Osteocyte (in vitro differentiated cells): Measurements from ENCODE around the gene HLA-DQB1. TPM values are rescaled to one million over a fixed set of nuclear protein-coding genes. Genes with fewer than 3 reads are reported as not detected.

Source experiments
- DNase-seq: peaks from one replicate; pipeline ENCODE4 v3.0.0; 2021; ENCODE audit warnings: mixed read lengths; ENCODE audit not compliant: unreplicated experiment; ENCODE audit errors: extremely low spot score
- H3K27ac Mint-ChIP-seq: one replicate; pipeline ENCODE4 v1.8.0; 2021; ENCODE audit warnings: mild to moderate bottlenecking, mixed read lengths; ENCODE audit not compliant: unreplicated experiment
- H3K27me3 Mint-ChIP-seq: one replicate; pipeline ENCODE4 v1.8.0; 2021; ENCODE audit warnings: mixed read lengths; ENCODE audit not compliant: unreplicated experiment
- H3K36me3 Mint-ChIP-seq: one replicate; pipeline ENCODE4 v1.8.0; 2021; ENCODE audit warnings: mixed read lengths; ENCODE audit not compliant: unreplicated experiment
- H3K4me1 Mint-ChIP-seq: one replicate; pipeline ENCODE4 v1.8.0; 2021; ENCODE audit warnings: mixed read lengths; ENCODE audit not compliant: unreplicated experiment
- H3K4me3 Mint-ChIP-seq: one replicate; pipeline ENCODE4 v1.8.0; 2021; ENCODE audit warnings: mild to moderate bottlenecking, moderate library complexity, mixed read lengths; ENCODE audit not compliant: unreplicated experiment
- H3K9me3 Mint-ChIP-seq: one replicate; pipeline ENCODE4 v1.8.0; 2021; ENCODE audit warnings: mixed read lengths; ENCODE audit not compliant: unreplicated experiment
- total RNA-seq: library from RNA; stranded (reverse); gene quantifications from 2 replicates; pipeline ENCODE4 v1.2.1, GENCODE V29; 2021
- TF ChIP-seq, protein P1 (sequence below): fragments of 200-600 bp; sonication (generic); IDR thresholded peaks from 2 replicates; pipeline ENCODE4 v1.5.0; 2021; ENCODE audit warnings: antibody characterized with exemption, mild to moderate bottlenecking, moderate library complexity

Gene HLA-DQB1
- total RNA-seq, 1 donor from 2014 or later = not detected

DNA sequence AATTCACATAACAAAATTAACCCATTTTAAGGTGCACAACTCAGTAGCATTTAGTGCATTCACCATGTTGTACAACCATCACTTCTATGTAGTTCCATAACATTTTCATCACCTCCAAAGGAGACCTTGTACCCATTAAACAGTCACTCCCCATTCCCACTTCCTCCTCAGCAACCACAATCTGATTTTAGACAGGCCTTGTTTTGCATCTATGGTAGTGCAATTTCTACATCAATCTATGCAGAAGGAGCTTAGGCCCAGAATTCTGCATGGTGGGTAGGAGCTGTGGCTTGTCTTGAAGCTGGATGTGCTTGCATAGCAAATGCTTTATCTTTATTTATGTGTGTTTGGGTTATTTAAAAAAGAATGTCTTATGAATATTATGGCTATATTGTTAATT lies 42.8 kb downstream of the HLA-DQB1 start:
- Mint-ChIP-seq H3K27ac (no peak overlapping the region), H3K4me3 (no peak overlapping the region), H3K9me3 (no peaks in the 10 kb centered on the region), H3K36me3 (no peaks in the 10 kb centered on the region), H3K4me1 (no peaks in the 10 kb centered on the region), H3K27me3 (peaks cover 4% of the 10 kb centered on the region)
- DNase-seq = no peak
- TF ChIP-seq, protein P1, sequence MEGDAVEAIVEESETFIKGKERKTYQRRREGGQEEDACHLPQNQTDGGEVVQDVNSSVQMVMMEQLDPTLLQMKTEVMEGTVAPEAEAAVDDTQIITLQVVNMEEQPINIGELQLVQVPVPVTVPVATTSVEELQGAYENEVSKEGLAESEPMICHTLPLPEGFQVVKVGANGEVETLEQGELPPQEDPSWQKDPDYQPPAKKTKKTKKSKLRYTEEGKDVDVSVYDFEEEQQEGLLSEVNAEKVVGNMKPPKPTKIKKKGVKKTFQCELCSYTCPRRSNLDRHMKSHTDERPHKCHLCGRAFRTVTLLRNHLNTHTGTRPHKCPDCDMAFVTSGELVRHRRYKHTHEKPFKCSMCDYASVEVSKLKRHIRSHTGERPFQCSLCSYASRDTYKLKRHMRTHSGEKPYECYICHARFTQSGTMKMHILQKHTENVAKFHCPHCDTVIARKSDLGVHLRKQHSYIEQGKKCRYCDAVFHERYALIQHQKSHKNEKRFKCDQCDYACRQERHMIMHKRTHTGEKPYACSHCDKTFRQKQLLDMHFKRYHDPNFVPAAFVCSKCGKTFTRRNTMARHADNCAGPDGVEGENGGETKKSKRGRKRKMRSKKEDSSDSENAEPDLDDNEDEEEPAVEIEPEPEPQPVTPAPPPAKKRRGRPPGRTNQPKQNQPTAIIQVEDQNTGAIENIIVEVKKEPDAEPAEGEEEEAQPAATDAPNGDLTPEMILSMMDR = no peak

DNA sequence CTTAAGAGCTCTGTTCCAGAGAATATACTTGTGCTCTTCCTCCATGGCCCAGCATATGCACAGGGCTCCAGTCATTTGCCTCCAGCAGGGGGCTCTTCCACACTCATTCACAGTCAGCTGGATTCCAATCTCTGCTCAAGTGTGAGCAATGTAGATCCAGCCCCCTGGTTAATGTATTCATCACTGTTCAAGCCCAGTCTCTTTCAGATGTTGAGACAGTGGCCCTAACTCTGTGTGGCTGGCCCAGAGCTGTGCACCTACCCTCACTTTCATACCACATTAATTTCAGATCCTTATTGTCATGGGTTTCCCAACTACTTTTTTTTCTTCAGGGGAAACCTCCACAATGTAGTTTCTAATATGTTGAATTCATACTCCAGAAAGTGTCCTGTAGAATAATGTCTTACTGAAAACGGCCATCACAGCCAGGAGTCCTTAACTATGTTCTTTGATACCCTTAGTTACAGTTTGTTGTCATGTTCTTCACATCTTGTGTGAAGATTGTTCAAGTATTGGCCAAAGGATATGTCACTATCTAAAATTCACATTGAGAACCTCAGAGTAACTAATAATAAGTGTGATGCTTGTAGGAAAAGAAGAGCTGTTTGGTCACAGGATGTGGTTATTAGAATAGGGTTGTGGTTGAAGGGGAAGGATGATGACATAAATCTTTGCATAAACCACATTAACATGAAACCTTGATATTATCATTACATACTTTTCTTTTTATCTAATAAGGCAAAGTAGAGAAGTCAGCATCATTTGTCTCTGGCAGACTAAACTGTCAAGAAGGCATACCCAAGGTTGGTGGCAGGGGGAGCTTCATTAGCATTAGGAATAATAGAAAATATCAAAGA lies 43.7 kb downstream of the HLA-DQB1 start:
- H3K27me3 Mint-ChIP-seq = peaks cover 4% of the 10 kb centered on the region
- TF ChIP-seq, protein P1 = peak; percentile 59
- H3K4me1 Mint-ChIP-seq = no peaks in the 10 kb centered on the region
- H3K36me3 Mint-ChIP-seq = no peaks in the 10 kb centered on the region
- no peak overlapping the region for H3K4me3 Mint-ChIP-seq
- DNase-seq = no peak
- peaks cover 5% of the 10 kb centered on the region for H3K9me3 Mint-ChIP-seq
- H3K27ac Mint-ChIP-seq = no peak overlapping the region

DNA sequence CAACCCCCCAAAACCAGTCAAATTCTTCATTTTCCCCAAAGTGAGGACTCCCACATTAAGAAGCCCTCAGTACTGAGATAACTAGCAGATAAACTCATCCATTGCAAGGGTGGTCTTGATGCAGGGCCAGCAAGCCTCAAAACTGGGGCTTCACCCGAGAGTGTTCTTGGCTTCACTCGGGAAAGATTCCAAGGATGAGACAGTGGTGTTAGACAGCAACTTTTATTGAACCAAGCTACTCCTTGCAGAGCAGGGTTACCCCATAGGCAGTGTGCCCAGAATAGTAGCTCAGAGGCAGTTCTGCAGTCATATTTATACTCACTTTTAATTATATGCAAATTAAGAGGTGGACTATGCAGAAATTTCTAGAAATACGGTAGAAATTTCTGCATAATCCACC lies 45.1 kb downstream of the HLA-DQB1 start:
- DNase-seq = no peak
- Mint-ChIP-seq H3K36me3 (no peaks in the 10 kb centered on the region), H3K27me3 (peaks cover 6% of the 10 kb centered on the region), H3K4me3 (no peak overlapping the region), H3K9me3 (peaks cover 5% of the 10 kb centered on the region), H3K4me1 (no peaks in the 10 kb centered on the region), H3K27ac (no peak overlapping the region)
- TF ChIP-seq, protein P1 = no peak

DNA sequence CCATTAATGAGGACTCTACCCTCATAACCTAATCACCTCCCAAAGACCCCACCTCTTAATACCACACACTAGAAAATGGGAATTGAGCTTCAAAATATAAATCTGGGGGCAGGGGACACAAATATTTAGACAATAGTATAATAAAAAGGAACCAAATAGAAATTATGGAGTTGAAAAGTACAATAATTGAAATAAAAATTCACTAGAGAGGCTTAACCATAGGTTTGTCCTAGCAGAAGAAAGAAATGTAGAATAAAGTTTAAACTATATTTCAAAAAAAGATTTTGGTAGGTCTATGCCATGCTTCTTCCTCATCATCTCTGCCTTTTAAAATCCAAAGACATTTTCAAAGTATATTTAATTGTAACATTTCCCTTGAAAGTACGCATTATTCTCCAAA lies 48.7 kb downstream of the HLA-DQB1 start:
- Mint-ChIP-seq H3K27ac (no peak overlapping the region), H3K36me3 (no peaks in the 10 kb centered on the region), H3K4me3 (no peak overlapping the region), H3K9me3 (peaks cover 5% of the 10 kb centered on the region), H3K27me3 (peaks cover 6% of the 10 kb centered on the region), H3K4me1 (no peaks in the 10 kb centered on the region)
- TF ChIP-seq, protein P1 = no peak
- no peak for DNase-seq

DNA sequence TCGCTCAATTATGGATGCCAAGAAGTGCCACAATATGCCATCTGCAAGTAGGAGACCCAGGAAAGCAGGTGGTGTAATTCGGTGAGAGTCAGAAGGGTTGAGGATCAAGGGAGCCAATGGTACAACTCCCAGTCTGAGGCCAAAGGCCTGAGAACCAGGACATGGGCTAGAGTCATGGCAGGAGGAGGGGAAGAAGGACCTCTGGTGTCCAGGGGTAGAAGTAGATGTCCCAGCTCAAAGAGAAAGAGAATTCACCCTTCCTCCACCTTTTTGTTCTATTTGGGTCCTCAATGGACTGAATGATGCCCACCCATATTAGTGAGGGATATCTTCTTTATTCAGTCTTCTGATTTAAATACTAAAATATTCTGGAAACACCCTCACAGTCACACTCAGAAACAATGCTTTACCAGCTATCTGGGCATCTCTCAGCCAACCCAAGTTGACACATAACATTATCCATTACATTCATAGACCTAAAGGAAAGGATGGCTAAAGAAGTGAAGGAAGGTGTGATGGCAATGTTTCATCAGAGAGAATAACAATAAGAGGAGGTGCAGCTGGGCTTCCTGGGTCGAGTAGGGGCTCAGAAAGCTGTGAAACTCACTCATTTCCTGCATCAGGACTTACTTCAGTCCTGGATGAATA lies 50.4 kb downstream of the HLA-DQB1 start:
- DNase-seq = no peak
- Mint-ChIP-seq H3K4me3 (no peak overlapping the region), H3K27me3 (peaks cover 5% of the 10 kb centered on the region), H3K36me3 (no peaks in the 10 kb centered on the region), H3K4me1 (no peaks in the 10 kb centered on the region), H3K27ac (no peak overlapping the region), H3K9me3 (peaks cover 5% of the 10 kb centered on the region)
- TF ChIP-seq, protein P1 = no peak
